DOHH2 (cell line): Measurements from ENCODE around the gene PPP3CA.

Experiments
- H3F3A ChIP-seq: fragments of 200-600 bp; sonication (generic), shearing (Covaris generic); 2 replicates; pipeline ENCODE4 v1.6.0; 2016; ENCODE audit warnings: antibody characterized with exemption, mild to moderate bottlenecking; ENCODE audit not compliant: control insufficient read depth, insufficient read depth
- H3K27ac ChIP-seq: fragments of 200-600 bp; sonication (generic); 2 replicates; pipeline ENCODE4 v1.5.1; 2014; ENCODE audit warnings: low read depth, mild to moderate bottlenecking, low read length, moderate library complexity
- H3K27me3 ChIP-seq: fragments of 200-600 bp; sonication (generic); 2 replicates; pipeline ENCODE4 v1.6.1; 2014; ENCODE audit warnings: mild to moderate bottlenecking, low read length, mixed read lengths; ENCODE audit not compliant: control insufficient read depth
- H3K36me3 ChIP-seq: fragments of 200-600 bp; sonication (generic); 2 replicates; pipeline ENCODE4 v1.6.1; 2014; ENCODE audit warnings: mild to moderate bottlenecking, low read length, moderate library complexity, mixed read lengths; ENCODE audit not compliant: control insufficient read depth
- H3K4me1 ChIP-seq: fragments of 200-600 bp; sonication (generic); 2 replicates; pipeline ENCODE4 v1.6.1; 2014; ENCODE audit warnings: mild to moderate bottlenecking, low read length, mixed read lengths; ENCODE audit not compliant: control insufficient read depth
- H3K4me2 ChIP-seq: fragments of 200-600 bp; sonication (generic); 2 replicates; pipeline ENCODE4 v1.6.0; 2014; ENCODE audit warnings: mild to moderate bottlenecking, low read length, moderate library complexity
- H3K4me3 ChIP-seq: fragments of 200-600 bp; sonication (generic); 2 replicates; pipeline ENCODE4 v1.5.1; 2014; ENCODE audit warnings: mild to moderate bottlenecking, low read length, mixed read lengths
- H3K79me2 ChIP-seq: fragments of 200-600 bp; sonication (generic); 2 replicates; pipeline ENCODE4 v1.6.1; 2014; ENCODE audit warnings: mild to moderate bottlenecking, low read length, mixed read lengths; ENCODE audit not compliant: control insufficient read depth
- H3K9me2 ChIP-seq: fragments of 200-600 bp; sonication (generic); replicated peaks from 2 replicates; pipeline ENCODE4 v1.6.1; 2014; ENCODE audit warnings: mild to moderate bottlenecking, low read length, mixed read lengths; ENCODE audit not compliant: control insufficient read depth
- H3K9me3 ChIP-seq: fragments of 200-600 bp; sonication (generic); 2 replicates; pipeline ENCODE4 v1.6.1; 2014; ENCODE audit warnings: antibody characterized with exemption, low read length, mixed read lengths; ENCODE audit not compliant: control insufficient read depth, insufficient read depth
- H4K20me1 ChIP-seq: fragments of 200-600 bp; sonication (generic); 2 replicates; pipeline ENCODE4 v1.6.0; 2014; ENCODE audit warnings: low read depth, mild to moderate bottlenecking, antibody characterized with exemption, low read length, moderate library complexity; ENCODE audit not compliant: control insufficient read depth, insufficient read depth
- CTCF ChIP-seq: fragments of 200-600 bp; sonication (generic); IDR thresholded peaks from one replicate; pipeline ENCODE4 v1.5.1; 2014; ENCODE audit warnings: antibody characterized with exemption, mild to moderate bottlenecking, low read depth, low read length; ENCODE audit not compliant: poor library complexity, severe bottlenecking
- EZH2phosphoT487 ChIP-seq: fragments of 200-600 bp; sonication (generic); IDR thresholded peaks from 2 replicates; pipeline ENCODE4 v1.6.1; 2017; ENCODE audit warnings: borderline replicate concordance, mild to moderate bottlenecking, antibody characterized with exemption, low read length, moderate library complexity, mixed read lengths

Gene PPP3CA

GRCh38 chr4:101217353-101218031 lies 129.8 kb downstream of the PPP3CA start:
- H3K36me3 ChIP-seq = no peaks in the 10 kb centered on the region
- no peaks in the 10 kb centered on the region for H3K9me3 ChIP-seq
- H3K79me2 ChIP-seq = peaks cover 4% of the 10 kb centered on the region; the same call in 1 of the 2 replicates

GRCh38 chr4:101211146-101211553 lies 136.2 kb downstream of the PPP3CA start:
- Histone ChIP-seq H3K27me3 (no peaks in the 10 kb centered on the region), H3K27ac (no peak overlapping the region), H4K20me1 (no peaks in the 10 kb centered on the region), H3K9me2 (no peaks in the 10 kb centered on the region), H3K9me3 (no peaks in the 10 kb centered on the region), H3K4me3 (no peak overlapping the region), H3K36me3 (no peaks in the 10 kb centered on the region), H3K4me1 (no peaks in the 10 kb centered on the region), H3K79me2 (peaks cover 5% of the 10 kb centered on the region), H3F3A (no peaks in the 10 kb centered on the region), H3K4me2 (no peak overlapping the region)
- no peak for TF ChIP-seq EZH2phosphoT487
- no peak for TF ChIP-seq CTCF

More at GRCh38 chr4:101217353-101218031, 129.8 kb downstream of the PPP3CA start:
- no peak for TF ChIP-seq EZH2phosphoT487
- TF ChIP-seq CTCF = no peak
- 0 out of 2 replicates have a peak, but pooled peaks cover 3% of the 10 kb centered on the region for H3K4me1 ChIP-seq
- no peaks in the 10 kb centered on the region for H3K27me3 ChIP-seq
- H3K9me2 ChIP-seq = no peaks in the 10 kb centered on the region
- H3F3A ChIP-seq = no peaks in the 10 kb centered on the region
- H3K4me2 ChIP-seq = no peak overlapping the region
- no peak overlapping the region for H3K4me3 ChIP-seq
- no peaks in the 10 kb centered on the region for H4K20me1 ChIP-seq
- no peak overlapping the region for H3K27ac ChIP-seq

- TF ChIP-seq CTCF = no peak
- TF ChIP-seq EZH2phosphoT487 = no peak
- Histone ChIP-seq H3K9me3 (no peaks in the 10 kb centered on the region), H3K79me2 (peaks cover 7% of the 10 kb centered on the region), H3K27me3 (no peaks in the 10 kb centered on the region), H3K4me2 (no peak overlapping the region), H3K4me1 (no peaks in the 10 kb centered on the region), H3K36me3 (no peaks in the 10 kb centered on the region), H3F3A (no peaks in the 10 kb centered on the region), H3K4me3 (no peak overlapping the region), H4K20me1 (no peaks in the 10 kb centered on the region), H3K27ac (no peak overlapping the region), H3K9me2 (no peaks in the 10 kb centered on the region)
These were observed 137.0 kb downstream of the PPP3CA start for GRCh38 chr4:101210331-101210730.
